ENCODE results near the gene SYT14. TPM values are rescaled to one million over a fixed set of nuclear protein-coding genes. Genes with fewer than 3 reads are reported as not detected.
A peak's percentile ranks its signal among the peaks of the same experiment; 100 is the strongest.
"Not testable (repeated sequence)": the region's sequence is repeated elsewhere in the genome, so short reads cannot be mapped to it uniquely, and the experiment has no call there.

SYT14 gene
- total RNA-seq, 1 donor from 2014 or later, result not detected

GRCh38 chr1:210024996-210025395 is 87.0 kb downstream of the SYT14 start:
- no peak for DNase-seq (ENCODE audit: low read depth in 2 of 2)

- no peak for DNase-seq (ENCODE audit: low read depth in 2 of 2)
Measured at GRCh38 chr1:210025870-210026269, 87.9 kb downstream of the SYT14 start.

- DNase-seq (ENCODE audit: low read depth in 2 of 2), result no peak
Measured at GRCh38 chr1:210027994-210028393, 90.0 kb downstream of the SYT14 start.

- no peak for DNase-seq (ENCODE audit: low read depth in 2 of 2)
Measured at GRCh38 chr1:210031473-210031872, 93.5 kb downstream of the SYT14 start.

- DNase-seq (ENCODE audit: low read depth in 2 of 2), result no peak
Measured at GRCh38 chr1:210043058-210043457, 105.0 kb downstream of the SYT14 start.

GRCh38 chr1:210049616-210050015 is 111.6 kb downstream of the SYT14 start:
- no peak for DNase-seq (ENCODE audit: low read depth in 2 of 2)

- DNase-seq (ENCODE audit: low read depth in 2 of 2), result not testable (repeated sequence)
Measured at GRCh38 chr1:210050491-210050890, 112.5 kb downstream of the SYT14 start.

- no peak for DNase-seq (ENCODE audit: low read depth in 2 of 2)
Measured at GRCh38 chr1:210053126-210053525, 115.1 kb downstream of the SYT14 start.

- no peak for DNase-seq (ENCODE audit: low read depth in 2 of 2)
Measured at GRCh38 chr1:210057593-210057992, 119.6 kb downstream of the SYT14 start.

GRCh38 chr1:210061992-210062391 is 124.0 kb downstream of the SYT14 start:
- DNase-seq (ENCODE audit: low read depth in 2 of 2), result no peak

- DNase-seq (ENCODE audit: low read depth in 2 of 2), result no peak
Measured at GRCh38 chr1:210070531-210070930, 132.5 kb downstream of the SYT14 start.

GRCh38 chr1:210072129-210072528 is 134.1 kb downstream of the SYT14 start:
- no peak for DNase-seq (ENCODE audit: low read depth in 2 of 2)

GRCh38 chr1:210072896-210073504 is 135.0 kb downstream of the SYT14 start:
- no peak for DNase-seq (ENCODE audit: low read depth in 2 of 2)

GRCh38 chr1:210074904-210075303 is 136.9 kb downstream of the SYT14 start:
- DNase-seq (ENCODE audit: low read depth in 2 of 2), result no peak

- DNase-seq (ENCODE audit: low read depth in 2 of 2), result no peak
Measured at GRCh38 chr1:210076620-210077019, 138.6 kb downstream of the SYT14 start.

- DNase-seq (ENCODE audit: low read depth in 2 of 2), result no peak
Measured at GRCh38 chr1:210081494-210081893, 143.5 kb downstream of the SYT14 start.

- DNase-seq (ENCODE audit: low read depth in 2 of 2), result no peak
Measured at GRCh38 chr1:210085359-210085758, 147.3 kb downstream of the SYT14 start.

GRCh38 chr1:210087058-210087457 is 149.0 kb downstream of the SYT14 start:
- DNase-seq (ENCODE audit: low read depth in 2 of 2), result no peak

GRCh38 chr1:210089855-210090254 is 151.8 kb downstream of the SYT14 start:
- peak in 1 of 2 donors; percentile 10 for DNase-seq (ENCODE audit: low read depth in 2 of 2)

GRCh38 chr1:210092366-210092765 is 154.3 kb downstream of the SYT14 start:
- DNase-seq (ENCODE audit: low read depth in 2 of 2), result no peak

GRCh38 chr1:210093461-210093860 is 155.4 kb downstream of the SYT14 start:
- no peak for DNase-seq (ENCODE audit: low read depth in 2 of 2)

GRCh38 chr1:210098356-210098755 is 160.3 kb downstream of the SYT14 start:
- peak in 1 of 2 donors; percentile 6 for DNase-seq (ENCODE audit: low read depth in 2 of 2)

- peak in 1 of 2 donors; percentile 4 for DNase-seq (ENCODE audit: low read depth in 2 of 2)
Measured at GRCh38 chr1:210099921-210100320, 161.9 kb downstream of the SYT14 start.

GRCh38 chr1:210104103-210104502 is 166.1 kb downstream of the SYT14 start:
- no peak for DNase-seq (ENCODE audit: low read depth in 2 of 2)
